ENCODE measurements around the gene CACUL1.
A peak's percentile ranks its signal among the peaks of the same experiment; 100 is the strongest.

Gene CACUL1

GRCh38 chr10:118730756-118731456 is 23.9 kb downstream of the CACUL1 start:
- DNase-seq, result no peak

GRCh38 chr10:118729641-118730258 is 25.0 kb downstream of the CACUL1 start:
- DNase-seq, result no peak

- no peak for DNase-seq
Measured at GRCh38 chr10:118729200-118729599, 25.6 kb downstream of the CACUL1 start.

DNA sequence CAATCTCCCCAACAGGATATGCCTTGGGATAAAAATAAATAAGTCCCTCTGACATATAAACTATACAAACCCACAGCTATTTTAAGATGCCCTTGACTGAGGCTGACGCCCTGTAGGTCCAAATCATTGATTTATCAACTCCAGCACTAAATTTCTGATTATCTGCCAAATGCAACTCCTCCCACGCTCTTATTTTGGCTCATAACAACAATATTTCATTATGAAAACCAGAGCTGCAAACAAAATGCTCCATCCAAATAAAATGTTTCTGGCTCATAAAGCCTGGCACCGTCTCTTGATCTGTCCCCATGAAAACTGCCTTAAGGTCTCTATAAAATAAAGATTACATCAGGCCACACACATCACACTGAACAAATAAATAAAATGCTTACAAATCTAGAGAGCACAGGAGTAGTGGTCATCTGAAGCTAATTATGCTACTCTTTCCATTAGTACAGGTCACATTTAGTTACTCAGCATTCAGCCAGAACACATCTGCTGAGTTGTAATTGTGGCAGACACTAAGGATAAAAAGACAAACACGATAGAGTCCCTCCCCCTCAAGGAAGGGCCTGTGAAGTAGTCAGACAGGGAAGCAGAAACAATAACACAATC is 28.8 kb downstream of the CACUL1 start:
- DNase-seq, result no peak

GRCh38 chr10:118723466-118723865 is 31.3 kb downstream of the CACUL1 start:
- no peak for DNase-seq

DNA sequence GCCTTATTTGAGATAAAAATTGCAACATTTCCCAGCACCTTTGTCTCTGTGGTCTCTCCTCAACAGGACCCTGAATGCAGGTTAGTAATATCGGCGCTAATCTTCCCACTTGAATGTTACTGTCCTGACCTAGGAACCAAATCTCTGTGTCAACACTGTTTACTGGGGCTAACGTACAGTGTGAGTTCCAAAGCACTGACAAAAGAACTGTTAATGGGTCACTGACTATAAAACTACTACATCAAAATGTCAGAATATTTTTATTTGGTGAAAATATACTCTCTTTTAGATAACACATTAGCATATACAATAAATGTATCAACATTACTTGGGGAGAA is 33.3 kb downstream of the CACUL1 start:
- DNase-seq, result no peak

- DNase-seq, result peak; percentile 23
Measured at GRCh38 chr10:118720685-118721538, 33.9 kb downstream of the CACUL1 start.

- DNase-seq, result no peak
Measured at GRCh38 chr10:118714366-118714765, 40.4 kb downstream of the CACUL1 start.

DNA sequence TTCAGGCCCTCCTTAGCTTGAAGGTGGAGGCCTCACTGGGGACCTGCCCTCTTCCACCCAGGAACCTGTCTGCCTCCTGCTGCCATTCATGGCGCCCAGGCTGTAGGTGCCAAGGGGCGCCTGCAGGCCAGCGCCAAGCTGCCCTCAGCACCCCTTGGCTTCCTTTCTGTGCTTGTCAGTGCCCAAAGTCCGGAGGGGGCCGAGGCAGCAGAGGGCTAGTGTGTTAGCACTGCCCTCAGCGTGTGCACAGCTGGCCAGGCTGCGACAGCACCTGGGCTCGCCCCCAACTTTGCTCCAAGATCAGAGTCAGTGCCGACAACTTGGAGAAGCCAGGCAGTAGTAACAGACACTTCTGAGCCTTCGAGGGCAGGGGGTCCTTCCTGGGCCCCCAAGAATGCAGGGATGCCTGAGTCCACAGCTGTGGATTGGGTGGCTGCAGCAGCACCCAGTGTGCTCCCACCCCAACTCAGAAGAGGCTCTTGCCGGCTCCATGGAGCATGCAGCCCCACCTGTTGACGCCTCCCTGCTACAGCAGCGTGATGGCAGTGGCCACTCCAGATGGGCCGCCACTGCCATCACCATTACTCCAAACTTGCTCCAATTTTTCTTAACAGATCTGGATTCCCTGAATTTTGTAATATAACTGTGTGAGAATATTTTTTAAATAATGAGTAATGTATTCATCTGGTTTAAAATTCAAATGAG is 41.7 kb downstream of the CACUL1 start:
- no peak for DNase-seq

DNA sequence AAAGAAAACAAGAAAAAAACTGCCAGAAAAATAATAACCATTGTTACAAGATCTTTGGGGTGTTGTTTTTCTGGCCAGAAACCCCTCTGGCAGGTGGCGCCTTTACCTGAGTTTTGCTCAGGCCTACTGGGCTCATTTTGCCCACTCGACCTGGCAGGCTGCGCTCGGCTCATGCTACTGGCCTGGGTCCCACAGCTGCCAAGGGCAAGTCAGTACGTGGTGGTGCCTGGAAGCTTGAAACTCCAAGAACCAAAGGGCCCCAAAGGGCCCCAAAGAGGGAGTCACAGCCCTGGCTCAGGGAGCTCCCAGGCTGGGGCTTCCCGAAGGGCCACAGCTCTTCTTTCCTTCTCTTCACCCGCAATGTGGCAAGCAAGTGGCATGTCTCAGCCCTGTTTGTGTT is 42.7 kb downstream of the CACUL1 start:
- DNase-seq, result no peak

GRCh38 chr10:118710487-118710886 is 44.3 kb downstream of the CACUL1 start:
- DNase-seq, result no peak

DNA sequence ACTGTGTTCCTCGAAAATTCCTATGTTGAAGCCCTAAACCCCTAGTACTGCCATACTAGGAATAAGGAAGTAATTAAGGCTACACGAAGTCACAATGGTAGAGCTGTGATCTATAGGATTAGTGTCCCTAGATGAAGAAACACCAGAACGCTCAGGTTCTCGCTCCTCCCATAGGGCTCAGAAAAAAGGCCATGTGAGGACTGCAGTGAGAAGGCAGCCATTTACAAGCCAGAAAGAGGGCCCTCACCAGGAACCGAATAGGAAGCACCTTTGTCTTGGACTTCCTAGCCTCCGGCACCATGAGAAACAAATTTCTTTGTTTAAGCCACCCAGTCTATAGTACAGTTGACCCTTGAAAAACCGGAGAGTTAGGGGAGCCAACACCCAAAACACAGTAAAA is 46.2 kb downstream of the CACUL1 start:
- no peak for DNase-seq

GRCh38 chr10:118704711-118705110 is 50.1 kb downstream of the CACUL1 start:
- no peak for DNase-seq

- DNase-seq, result no peak
Measured at GRCh38 chr10:118701529-118702323, 53.0 kb downstream of the CACUL1 start.

GRCh38 chr10:118698421-118698820 is 56.3 kb downstream of the CACUL1 start:
- DNase-seq, result no peak

- no peak for DNase-seq
Measured at GRCh38 chr10:118694848-118695247, 59.9 kb downstream of the CACUL1 start.

- no peak for DNase-seq
Measured at GRCh38 chr10:118692872-118693271, 61.9 kb downstream of the CACUL1 start.

GRCh38 chr10:118689070-118689858 is 65.5 kb downstream of the CACUL1 start:
- no peak for DNase-seq

GRCh38 chr10:118687472-118687871 is 67.3 kb downstream of the CACUL1 start:
- no peak for DNase-seq

DNA sequence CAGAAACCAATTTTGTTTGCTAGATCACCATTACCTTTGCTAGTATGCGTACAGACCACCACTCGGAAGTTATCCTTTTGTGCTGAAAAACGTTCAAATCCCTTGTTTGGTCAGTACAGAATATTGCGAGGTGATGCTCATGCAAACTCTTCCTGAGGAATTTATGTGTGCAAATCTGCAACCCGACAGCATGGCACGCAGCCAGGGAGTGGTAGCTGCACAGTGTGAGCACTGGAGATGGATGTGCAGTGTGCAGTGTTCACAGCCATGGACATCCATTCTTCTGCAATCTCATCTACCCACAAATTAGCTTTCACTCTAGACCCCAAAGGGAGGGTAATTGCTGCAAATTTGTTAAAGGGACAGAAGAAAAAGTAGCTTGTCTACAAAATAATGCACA is 72.2 kb downstream of the CACUL1 start:
- DNase-seq, result no peak

DNA sequence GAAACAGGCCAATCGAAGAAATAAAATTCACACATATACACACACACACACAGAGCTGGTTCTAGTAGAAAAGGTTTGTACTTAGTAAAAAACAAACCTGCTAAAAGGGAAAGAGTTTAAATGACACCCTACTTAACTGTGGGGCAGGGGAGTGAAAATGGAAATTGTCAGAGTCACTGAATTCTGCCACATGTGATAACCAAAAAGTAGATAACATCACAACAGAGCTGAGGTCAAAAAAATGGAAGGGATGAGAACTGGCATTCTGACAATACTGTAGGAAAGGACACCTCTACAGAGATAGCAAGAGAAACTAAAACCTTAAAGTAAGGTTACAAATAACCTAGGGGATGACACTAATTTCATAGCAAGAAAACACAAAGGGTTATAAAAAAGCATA is 74.6 kb downstream of the CACUL1 start:
- no peak for DNase-seq

Measured in NCI-H146 (cell line).